ENCODE results near the gene SEMA6D.

SEMA6D gene

DNA sequence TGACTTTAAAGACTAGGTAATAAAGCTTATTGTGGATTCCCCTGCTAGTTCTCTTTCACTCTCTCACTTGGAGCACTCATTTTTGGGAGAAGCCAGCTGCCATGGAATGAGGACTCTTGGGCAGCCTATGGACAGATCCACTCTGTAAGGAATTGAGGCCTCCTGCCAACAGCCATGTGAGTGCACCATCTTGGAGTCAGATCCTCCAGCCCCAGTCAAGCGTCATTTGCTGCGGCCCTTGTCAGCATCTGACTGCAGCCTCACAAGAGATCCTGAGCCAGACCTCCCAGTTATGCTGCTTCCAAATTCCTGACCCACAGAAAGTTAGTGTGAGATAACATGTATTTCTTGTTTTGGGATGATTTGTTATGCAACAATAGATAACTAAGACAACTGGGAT lies 101.9 kb downstream of the SEMA6D start:
- DNase-seq: no peak
- Histone ChIP-seq H3K4ac (ENCODE audit: low read depth in 1 of 2, low read length in 2 of 2) (peak overlapping the region in 1 of 2 experiments; percentile 57), H3K14ac (ENCODE audit: low read length in 2 of 2) (no peak overlapping the region), H3K9me3 (ENCODE audit: control insufficient read depth, low read length) (no peaks in the 10 kb centered on the region), H3K4me3 (ENCODE audit: insufficient read depth in 1 of 2, low read depth in 1 of 2, low read length in 2 of 2) (no peak overlapping the region), H3K9ac (ENCODE audit: low read length) (no peak overlapping the region), H2BK120ac (ENCODE audit: low read depth, low read length) (no peak overlapping the region), H3K4me2 (ENCODE audit: low read length, poor library complexity, severe bottlenecking) (no peak overlapping the region), H2AFZ (ENCODE audit: low read depth, low read length) (no peak overlapping the region), H3K36me3 (ENCODE audit: control insufficient read depth in 1 of 2, insufficient read depth in 2 of 2, low read depth in 1 of 2, low read length in 2 of 2) (no peaks in the 10 kb centered on the region), H2BK5ac (ENCODE audit: low read depth, low read length, poor library complexity, severe bottlenecking) (no peak overlapping the region), H4K8ac (ENCODE audit: low read length) (no peak overlapping the region), H4K91ac (ENCODE audit: low read length) (peak overlapping the region; percentile 57), H2AK5ac (ENCODE audit: low read length, severe bottlenecking) (no peak overlapping the region), H3K23ac (ENCODE audit: low read length in 2 of 2) (no peak overlapping the region), H3K27ac (ENCODE audit: low read length, poor library complexity, severe bottlenecking) (no peak overlapping the region), H3K27me3 (ENCODE audit: control insufficient read depth in 1 of 2, insufficient read depth in 1 of 2, low read length in 2 of 2) (peaks cover 0 to 31% of the 10 kb centered on the region in 2 experiments), H2BK15ac (ENCODE audit: low read depth, poor library complexity, severe bottlenecking) (no peak overlapping the region), H3K79me1 (replicated peaks; ENCODE audit: low read length, poor library complexity, severe bottlenecking) (no peaks in the 10 kb centered on the region), H2BK12ac (ENCODE audit: low read length in 2 of 2) (peak overlapping the region in 1 of 2 experiments; percentile 10), H3K18ac (ENCODE audit: low read depth in 1 of 2, low read length in 2 of 2) (peak overlapping the region; percentile 45 to 67), H3K4me1 (ENCODE audit: control insufficient read depth, insufficient read depth, low read depth, low read length) (peaks cover 2% of the 10 kb centered on the region)
- WGBS: 90% methylated on average over 2 of the region's 2 CpGs

DNA sequence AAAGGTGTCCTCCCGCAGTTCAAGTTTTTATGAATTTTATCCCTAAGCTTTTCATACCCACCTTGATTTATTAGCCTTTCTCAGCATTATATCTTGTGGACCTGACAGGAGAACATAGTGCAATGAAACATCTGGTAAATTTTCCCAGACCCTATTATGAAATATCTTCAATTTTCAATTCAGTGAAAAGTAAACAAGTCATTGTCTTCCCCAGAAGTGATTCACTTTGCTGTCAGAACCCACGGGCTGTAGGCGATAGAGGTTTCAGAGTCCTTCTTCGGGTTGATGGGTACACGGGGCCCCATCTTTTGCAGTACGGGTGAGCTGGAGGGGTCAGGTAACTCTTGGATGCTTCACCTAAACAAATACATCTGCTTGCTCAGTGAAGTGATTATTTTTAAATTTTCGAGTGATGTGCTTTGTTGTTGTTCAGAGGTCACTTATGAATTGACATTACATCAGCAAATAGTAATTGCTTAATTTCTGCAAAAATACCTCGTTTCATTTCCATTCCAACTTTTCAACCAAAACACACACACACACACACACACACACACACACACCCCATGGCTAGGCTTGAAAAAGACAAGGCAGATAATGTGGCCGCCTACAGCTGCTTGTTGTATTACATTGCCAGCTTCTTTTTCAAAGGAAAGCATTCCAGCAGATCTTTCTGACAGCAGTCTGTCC lies 102.9 kb downstream of the SEMA6D start:
- Histone ChIP-seq H3K4me1 (ENCODE audit: control insufficient read depth, insufficient read depth, low read depth, low read length) (peaks cover 2% of the 10 kb centered on the region), H2BK5ac (ENCODE audit: low read depth, low read length, poor library complexity, severe bottlenecking) (no peak overlapping the region), H2BK12ac (ENCODE audit: low read length in 2 of 2) (peak overlapping the region in 1 of 2 experiments; percentile 48), H3K4me3 (ENCODE audit: insufficient read depth in 1 of 2, low read depth in 1 of 2, low read length in 2 of 2) (no peak overlapping the region), H3K79me1 (replicated peaks; ENCODE audit: low read length, poor library complexity, severe bottlenecking) (no peaks in the 10 kb centered on the region), H3K9ac (ENCODE audit: low read length) (no peak overlapping the region), H3K4ac (ENCODE audit: low read depth in 1 of 2, low read length in 2 of 2) (no peak overlapping the region), H4K8ac (ENCODE audit: low read length) (no peak overlapping the region), H3K27ac (ENCODE audit: low read length, poor library complexity, severe bottlenecking) (no peak overlapping the region), H2AK5ac (ENCODE audit: low read length, severe bottlenecking) (no peak overlapping the region), H2BK15ac (ENCODE audit: low read depth, poor library complexity, severe bottlenecking) (no peak overlapping the region), H3K14ac (ENCODE audit: low read length in 2 of 2) (no peak overlapping the region), H3K27me3 (ENCODE audit: control insufficient read depth in 1 of 2, insufficient read depth in 1 of 2, low read length in 2 of 2) (peaks cover 0 to 31% of the 10 kb centered on the region in 2 experiments), H3K18ac (ENCODE audit: low read depth in 1 of 2, low read length in 2 of 2) (no peak overlapping the region), H3K4me2 (ENCODE audit: low read length, poor library complexity, severe bottlenecking) (no peak overlapping the region), H3K9me3 (ENCODE audit: control insufficient read depth, low read length) (no peaks in the 10 kb centered on the region), H3K36me3 (ENCODE audit: control insufficient read depth in 1 of 2, insufficient read depth in 2 of 2, low read depth in 1 of 2, low read length in 2 of 2) (no peaks in the 10 kb centered on the region), H2BK120ac (ENCODE audit: low read depth, low read length) (no peak overlapping the region), H3K23ac (ENCODE audit: low read length in 2 of 2) (no peak overlapping the region), H2AFZ (ENCODE audit: low read depth, low read length) (no peak overlapping the region), H4K91ac (ENCODE audit: low read length) (no peak overlapping the region)
- DNase-seq: peak; percentile 63
- WGBS: 57% methylated on average over 8 of the region's 9 CpGs

DNA sequence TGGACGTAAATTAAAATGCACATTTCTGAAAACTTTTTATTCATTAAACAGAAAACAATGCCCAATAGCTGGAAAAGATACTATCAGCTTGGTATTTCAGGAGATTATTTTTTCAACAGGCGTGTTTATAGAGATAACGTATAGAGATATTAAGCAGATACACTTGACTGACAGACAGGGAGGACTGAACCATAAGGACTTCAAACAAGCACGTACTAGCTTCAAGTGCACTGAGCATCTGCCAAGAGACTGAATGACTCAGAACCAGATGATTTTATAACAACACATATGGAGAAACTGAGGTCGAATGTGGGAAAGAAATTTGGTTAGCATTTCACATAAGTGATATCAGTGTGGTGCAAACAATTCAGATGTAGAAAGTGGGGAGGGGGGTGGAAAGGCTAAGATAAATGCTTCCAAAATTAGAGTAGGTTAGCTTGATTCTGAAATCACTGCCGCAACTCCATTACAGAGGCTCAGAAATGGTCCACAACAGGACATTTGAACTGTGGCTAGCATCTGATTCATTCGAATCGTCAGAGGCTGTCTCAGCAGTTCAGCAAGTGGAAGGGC lies 103.5 kb downstream of the SEMA6D start:
- H3K4me3 ChIP-seq (ENCODE audit: insufficient read depth in 1 of 2, low read depth in 1 of 2, low read length in 2 of 2): no peak overlapping the region
- no peak overlapping the region for H2AK5ac ChIP-seq (ENCODE audit: low read length, severe bottlenecking)
- H3K9me3 ChIP-seq (ENCODE audit: control insufficient read depth, low read length): no peaks in the 10 kb centered on the region
- no peak overlapping the region for H2BK15ac ChIP-seq (ENCODE audit: low read depth, poor library complexity, severe bottlenecking)
- no peaks in the 10 kb centered on the region for H3K79me1 ChIP-seq (replicated peaks; ENCODE audit: low read length, poor library complexity, severe bottlenecking)
- H3K14ac ChIP-seq (ENCODE audit: low read length in 2 of 2): no peak overlapping the region
- H4K8ac ChIP-seq (ENCODE audit: low read length): no peak overlapping the region
- H3K18ac ChIP-seq (ENCODE audit: low read depth in 1 of 2, low read length in 2 of 2): no peak overlapping the region
- no peak overlapping the region for H2BK5ac ChIP-seq (ENCODE audit: low read depth, low read length, poor library complexity, severe bottlenecking)
- H3K4ac ChIP-seq (ENCODE audit: low read depth in 1 of 2, low read length in 2 of 2): no peak overlapping the region
- no peak overlapping the region for H3K23ac ChIP-seq (ENCODE audit: low read length in 2 of 2)
- H3K9ac ChIP-seq (ENCODE audit: low read length): no peak overlapping the region
- H4K91ac ChIP-seq (ENCODE audit: low read length): no peak overlapping the region
- peaks cover 2% of the 10 kb centered on the region for H3K4me1 ChIP-seq (ENCODE audit: control insufficient read depth, insufficient read depth, low read depth, low read length)
- H3K36me3 ChIP-seq (ENCODE audit: control insufficient read depth in 1 of 2, insufficient read depth in 2 of 2, low read depth in 1 of 2, low read length in 2 of 2): no peaks in the 10 kb centered on the region
- H3K27me3 ChIP-seq (ENCODE audit: control insufficient read depth in 1 of 2, insufficient read depth in 1 of 2, low read length in 2 of 2): peaks cover 0 to 30% of the 10 kb centered on the region in 2 experiments
- no peak overlapping the region for H2BK120ac ChIP-seq (ENCODE audit: low read depth, low read length)
- DNase-seq: peak; percentile 79
- no peak overlapping the region for H2BK12ac ChIP-seq (ENCODE audit: low read length in 2 of 2)
- 67% methylated on average over 7 of the region's 8 CpGs for WGBS
- no peak overlapping the region for H3K27ac ChIP-seq (ENCODE audit: low read length, poor library complexity, severe bottlenecking)
- H2AFZ ChIP-seq (ENCODE audit: low read depth, low read length): no peak overlapping the region
- H3K4me2 ChIP-seq (ENCODE audit: low read length, poor library complexity, severe bottlenecking): no peak overlapping the region

DNA sequence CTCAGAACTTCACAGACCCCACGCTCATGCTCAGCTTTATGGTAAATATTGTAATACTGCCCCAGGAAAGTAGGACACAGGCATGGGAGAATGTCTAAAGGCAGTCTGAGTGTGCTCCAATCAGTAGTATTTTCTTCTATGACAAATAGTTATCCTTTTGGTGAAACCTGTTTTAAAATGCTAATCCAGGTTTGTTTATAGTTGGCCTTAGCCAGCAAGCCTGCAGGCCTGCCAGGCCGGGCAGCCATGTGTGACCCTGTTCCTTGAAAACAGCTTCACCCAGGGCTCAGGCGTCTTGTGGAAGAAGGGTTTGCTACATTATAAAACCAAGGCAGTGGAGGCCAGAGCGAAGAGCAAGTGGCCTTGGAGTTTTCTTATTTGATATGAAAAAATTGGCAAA lies 104.7 kb downstream of the SEMA6D start:
- Histone ChIP-seq H3K36me3 (ENCODE audit: control insufficient read depth in 1 of 2, insufficient read depth in 2 of 2, low read depth in 1 of 2, low read length in 2 of 2) (no peaks in the 10 kb centered on the region), H3K27me3 (ENCODE audit: control insufficient read depth in 1 of 2, insufficient read depth in 1 of 2, low read length in 2 of 2) (peaks cover 0 to 20% of the 10 kb centered on the region in 2 experiments), H2BK15ac (ENCODE audit: low read depth, poor library complexity, severe bottlenecking) (no peak overlapping the region), H3K23ac (ENCODE audit: low read length in 2 of 2) (no peak overlapping the region), H2BK12ac (ENCODE audit: low read length in 2 of 2) (no peak overlapping the region), H3K79me1 (replicated peaks; ENCODE audit: low read length, poor library complexity, severe bottlenecking) (no peaks in the 10 kb centered on the region), H3K18ac (ENCODE audit: low read depth in 1 of 2, low read length in 2 of 2) (peak overlapping the region in 1 of 2 experiments; percentile 38), H3K14ac (ENCODE audit: low read length in 2 of 2) (no peak overlapping the region), H3K4me3 (ENCODE audit: insufficient read depth in 1 of 2, low read depth in 1 of 2, low read length in 2 of 2) (no peak overlapping the region), H2BK5ac (ENCODE audit: low read depth, low read length, poor library complexity, severe bottlenecking) (no peak overlapping the region), H4K91ac (ENCODE audit: low read length) (no peak overlapping the region), H2AFZ (ENCODE audit: low read depth, low read length) (no peak overlapping the region), H3K4me1 (ENCODE audit: control insufficient read depth, insufficient read depth, low read depth, low read length) (peaks cover 2% of the 10 kb centered on the region), H2AK5ac (ENCODE audit: low read length, severe bottlenecking) (no peak overlapping the region), H4K8ac (ENCODE audit: low read length) (no peak overlapping the region), H3K4ac (ENCODE audit: low read depth in 1 of 2, low read length in 2 of 2) (no peak overlapping the region), H3K9ac (ENCODE audit: low read length) (no peak overlapping the region), H3K27ac (ENCODE audit: low read length, poor library complexity, severe bottlenecking) (no peak overlapping the region), H2BK120ac (ENCODE audit: low read depth, low read length) (peak overlapping the region; percentile 52), H3K9me3 (ENCODE audit: control insufficient read depth, low read length) (no peaks in the 10 kb centered on the region), H3K4me2 (ENCODE audit: low read length, poor library complexity, severe bottlenecking) (no peak overlapping the region)
- peak; percentile 30 for DNase-seq
- 65% methylated on average over 3 of the region's 4 CpGs for WGBS

Measured in mesenchymal stem cell (in vitro differentiated cells and primary cell).